Stimulated activated CD4-positive, alpha-beta T cell treated with anti-CD3 and anti-CD28 coated beads, Interleukin-15, amount 100 ng/mL, for 48 hours (primary cell): ENCODE results near the gene CCDC24.

Source experiments
- DNase-seq, 2 donors: peaks; one replicate each; pipeline ENCODE4 v3.0.0-alpha.2; 2020; ENCODE audit warnings: low read depth in 2 of 2

CCDC24 gene

GRCh38 chr1:44024031-44024902, 32.9 kb downstream of the CCDC24 start:
- no peak for DNase-seq

DNA sequence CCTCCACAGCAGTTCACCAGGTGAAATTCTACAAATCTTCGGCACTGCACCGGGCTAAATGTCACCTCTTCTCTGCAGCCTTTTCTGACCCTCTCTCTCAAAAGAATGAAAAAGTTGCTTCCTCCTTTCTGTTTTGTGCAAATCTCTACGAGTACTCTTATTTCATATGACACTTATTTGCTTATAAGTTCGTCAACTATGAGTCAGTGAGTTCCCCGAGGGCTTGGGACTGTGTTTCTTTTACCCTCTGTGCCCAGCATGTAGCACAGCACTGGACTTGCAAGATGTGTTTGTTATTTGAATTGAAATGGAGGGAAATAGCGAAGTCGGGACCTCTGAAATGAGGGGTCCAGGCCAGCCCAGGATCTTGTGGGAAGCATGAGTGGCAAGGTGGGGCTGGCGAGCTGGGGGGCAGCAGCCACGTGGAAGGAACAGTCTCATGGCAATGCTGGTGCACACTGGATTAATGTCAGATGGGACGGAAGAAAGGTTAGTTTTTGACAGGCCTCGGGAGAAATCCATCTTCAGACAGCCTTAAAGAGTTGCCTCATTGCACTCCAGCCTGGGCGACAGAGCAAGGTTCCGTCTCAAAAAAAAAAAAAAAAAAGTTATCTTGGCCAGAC, 33.6 kb downstream of the CCDC24 start:
- DNase-seq = no peak

DNA sequence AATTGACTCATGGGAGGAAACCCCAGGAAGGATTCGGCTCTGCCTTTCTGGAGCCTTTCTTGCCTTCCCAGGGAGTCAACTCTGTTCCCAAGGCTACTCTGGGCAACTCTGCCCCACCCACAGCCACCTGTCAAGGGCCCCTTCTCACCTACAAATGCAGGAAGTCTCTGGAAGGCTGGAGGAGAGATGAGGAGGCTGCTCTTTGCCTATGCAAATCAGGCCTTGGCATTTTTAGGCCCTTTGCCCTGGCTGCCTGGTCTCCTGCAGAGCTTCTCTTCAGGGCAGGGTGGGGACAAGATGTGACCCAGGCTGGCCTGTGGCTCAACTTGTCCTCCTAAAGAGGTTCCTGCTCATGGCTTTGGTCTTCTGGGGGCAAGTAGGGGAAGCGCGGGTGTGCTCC, 34.4 kb downstream of the CCDC24 start:
- DNase-seq = no peak

DNA sequence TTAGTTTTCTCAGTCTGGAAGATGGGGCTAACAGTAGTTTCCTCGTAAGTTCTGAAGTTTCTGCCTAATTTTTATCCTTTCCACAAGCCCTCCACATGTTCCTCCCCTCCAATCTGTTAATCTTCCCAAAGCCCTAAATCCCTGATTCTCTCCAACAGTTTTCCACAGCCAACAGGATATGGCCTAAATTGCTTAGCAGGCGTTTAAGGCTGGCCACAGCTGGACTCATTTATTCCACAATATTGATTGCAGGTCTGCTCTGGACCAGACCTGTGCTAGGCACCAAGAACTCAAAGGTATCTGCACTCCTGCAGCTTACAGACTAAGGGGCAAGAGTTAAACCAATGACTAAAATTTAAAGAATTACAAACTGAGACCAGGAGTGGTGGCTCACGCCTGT, 35.9 kb downstream of the CCDC24 start:
- no peak for DNase-seq

- DNase-seq = peak in 1 of 2 donors; percentile 14
Observed at GRCh38 chr1:44029260-44029910, 38.0 kb downstream of the CCDC24 start.

GRCh38 chr1:44029911-44030604, 38.7 kb downstream of the CCDC24 start:
- peak; percentile 79 to 82 for DNase-seq

- peak; percentile 5 to 21 for DNase-seq
Observed at GRCh38 chr1:44030605-44031251, 39.3 kb downstream of the CCDC24 start.

- DNase-seq = peak; percentile 19 to 22
Observed at GRCh38 chr1:44031252-44032169, 40.1 kb downstream of the CCDC24 start, which contains the start of gene SLC6A9. Gene SLC6A9 (minus strand): TSS chr1:44031462. CDS start chr1:44024277, 7,185 bp downstream.

DNA sequence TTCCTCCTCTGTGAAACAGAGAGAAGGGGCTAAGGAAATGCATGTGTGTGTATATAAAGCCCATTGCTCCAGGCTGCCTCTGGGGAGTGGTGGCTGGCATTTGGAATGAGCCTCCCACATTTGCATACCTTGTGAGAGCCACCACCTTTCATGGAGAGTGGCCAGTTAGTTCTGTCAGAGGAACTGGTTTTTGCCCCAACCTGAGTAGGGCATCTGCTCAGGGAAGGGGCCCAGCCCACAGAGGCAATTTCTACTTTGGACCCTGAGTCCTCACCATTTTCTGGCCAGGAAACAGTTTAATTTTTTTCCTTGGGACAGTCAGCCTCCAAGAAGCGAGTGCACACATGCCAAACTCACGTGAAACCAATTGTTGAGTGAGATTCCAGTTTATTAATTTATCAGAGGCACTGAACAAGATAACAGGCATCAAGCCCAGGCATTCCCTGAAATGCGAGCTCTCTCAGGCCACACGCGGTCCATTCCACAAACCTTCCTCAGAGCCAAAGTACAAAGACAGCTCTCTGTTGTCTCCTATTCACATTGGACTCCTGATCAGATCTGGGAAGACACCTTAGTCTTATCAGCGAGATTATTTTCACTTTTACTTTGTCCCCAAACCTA, 40.9 kb downstream of the CCDC24 start:
- no peak for DNase-seq

DNA sequence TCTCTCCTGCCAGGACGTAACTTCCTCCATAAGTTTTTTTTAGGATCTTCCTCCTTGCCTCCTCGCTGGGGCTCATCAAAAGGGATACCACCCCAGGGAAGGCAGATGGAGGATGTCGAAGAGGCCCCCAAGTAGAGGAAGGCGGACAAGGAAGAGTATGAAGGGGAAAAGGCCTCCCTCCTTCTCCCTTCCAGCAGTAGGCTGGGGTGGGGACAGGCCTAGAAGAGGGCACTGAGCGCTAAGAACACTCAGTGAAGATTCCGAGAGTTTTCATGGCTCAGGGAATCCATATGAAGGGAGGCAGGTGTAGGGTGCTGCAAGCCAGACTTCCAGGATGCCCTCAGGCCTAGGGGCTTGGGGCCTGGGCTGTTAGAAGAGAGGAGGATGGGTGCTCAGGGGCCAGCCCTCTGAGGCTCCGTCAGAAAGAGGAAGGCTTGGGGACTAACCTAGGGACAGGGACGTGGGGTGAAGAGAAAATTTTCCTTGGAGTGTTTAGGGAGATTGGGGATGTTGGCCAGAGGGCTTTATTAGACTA, 41.7 kb downstream of the CCDC24 start:
- DNase-seq = no peak

DNA sequence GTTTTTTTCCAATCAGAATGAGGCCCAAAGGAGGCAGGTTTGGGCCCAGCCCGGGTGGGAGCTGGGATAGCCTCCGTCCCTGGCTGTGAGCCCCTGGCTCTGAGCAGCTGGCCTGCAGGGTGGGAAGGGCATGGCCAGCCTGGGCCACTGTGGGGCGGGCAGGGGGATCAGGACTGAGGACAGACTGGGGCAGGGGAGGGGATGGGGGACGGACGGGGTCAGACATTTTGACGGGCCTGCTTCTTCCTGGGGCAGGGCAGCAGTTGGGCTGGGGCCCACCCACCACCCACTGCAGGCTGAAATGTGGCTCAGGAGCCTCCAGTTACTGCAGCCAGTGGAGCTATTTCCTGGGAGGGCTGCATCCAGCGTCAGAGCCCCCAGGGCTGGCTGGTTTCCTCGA, 42.4 kb downstream of the CCDC24 start:
- DNase-seq = no peak

GRCh38 chr1:44034423-44034822, 43.0 kb downstream of the CCDC24 start:
- no peak for DNase-seq

DNA sequence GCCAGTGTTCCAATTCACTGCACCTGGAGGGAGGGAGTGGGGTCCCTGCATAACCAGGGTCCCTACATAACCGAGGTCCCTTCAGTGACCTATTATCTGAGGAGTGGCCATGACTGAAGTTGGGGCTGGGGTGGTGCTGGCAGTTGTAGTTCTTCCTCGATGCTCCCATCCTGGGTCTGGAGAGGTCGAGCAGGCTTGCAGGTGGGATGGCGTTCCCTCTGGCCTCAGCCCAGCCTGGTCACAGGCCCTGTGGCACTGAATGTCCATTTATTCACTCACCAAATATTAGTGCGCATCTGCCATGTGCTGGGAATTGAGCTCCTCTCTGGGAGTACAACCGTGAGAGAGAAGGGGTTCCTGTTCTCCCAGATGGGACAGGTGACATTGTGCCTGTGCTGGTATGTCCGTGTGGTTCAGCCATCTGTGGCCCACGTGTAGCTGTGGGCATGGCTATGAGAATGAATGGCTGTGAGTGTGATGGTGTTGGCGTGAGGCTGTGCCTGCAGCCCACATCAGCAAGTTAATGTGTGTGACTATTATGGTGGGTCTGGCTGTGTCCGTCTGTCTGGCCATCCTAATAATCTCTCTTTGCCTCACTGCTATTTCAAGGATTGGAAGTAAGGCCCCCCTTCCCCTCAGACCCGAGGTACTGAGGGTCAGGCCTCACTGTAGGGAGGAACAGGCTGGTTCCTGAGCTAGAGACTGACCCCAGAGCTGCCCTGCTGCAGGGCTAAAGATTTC, 43.7 kb downstream of the CCDC24 start:
- DNase-seq = no peak

GRCh38 chr1:44035726-44036408, 44.5 kb downstream of the CCDC24 start:
- DNase-seq = no peak

GRCh38 chr1:44036409-44037139, 45.2 kb downstream of the CCDC24 start:
- peak; percentile 13 to 64 for DNase-seq

DNA sequence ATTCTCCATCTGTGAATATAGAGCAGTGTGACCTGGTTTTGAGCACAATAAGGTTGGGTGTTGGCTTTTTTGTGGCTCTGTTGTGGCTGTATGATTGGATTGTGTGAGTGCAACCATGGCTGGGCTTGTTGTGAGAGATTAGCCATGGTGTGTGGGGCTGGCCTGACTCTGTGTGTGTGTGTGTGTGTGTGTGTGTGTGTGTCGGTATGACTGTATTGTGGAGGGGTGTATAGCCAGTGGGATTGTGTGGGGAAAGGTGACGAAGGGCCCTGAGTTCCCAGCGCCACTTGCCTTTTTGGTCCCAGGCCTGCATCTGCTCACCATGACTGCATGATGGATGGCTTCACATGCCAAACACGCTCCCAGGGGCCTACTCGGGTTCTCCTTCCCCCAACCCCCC, 45.8 kb downstream of the CCDC24 start:
- DNase-seq = no peak

DNA sequence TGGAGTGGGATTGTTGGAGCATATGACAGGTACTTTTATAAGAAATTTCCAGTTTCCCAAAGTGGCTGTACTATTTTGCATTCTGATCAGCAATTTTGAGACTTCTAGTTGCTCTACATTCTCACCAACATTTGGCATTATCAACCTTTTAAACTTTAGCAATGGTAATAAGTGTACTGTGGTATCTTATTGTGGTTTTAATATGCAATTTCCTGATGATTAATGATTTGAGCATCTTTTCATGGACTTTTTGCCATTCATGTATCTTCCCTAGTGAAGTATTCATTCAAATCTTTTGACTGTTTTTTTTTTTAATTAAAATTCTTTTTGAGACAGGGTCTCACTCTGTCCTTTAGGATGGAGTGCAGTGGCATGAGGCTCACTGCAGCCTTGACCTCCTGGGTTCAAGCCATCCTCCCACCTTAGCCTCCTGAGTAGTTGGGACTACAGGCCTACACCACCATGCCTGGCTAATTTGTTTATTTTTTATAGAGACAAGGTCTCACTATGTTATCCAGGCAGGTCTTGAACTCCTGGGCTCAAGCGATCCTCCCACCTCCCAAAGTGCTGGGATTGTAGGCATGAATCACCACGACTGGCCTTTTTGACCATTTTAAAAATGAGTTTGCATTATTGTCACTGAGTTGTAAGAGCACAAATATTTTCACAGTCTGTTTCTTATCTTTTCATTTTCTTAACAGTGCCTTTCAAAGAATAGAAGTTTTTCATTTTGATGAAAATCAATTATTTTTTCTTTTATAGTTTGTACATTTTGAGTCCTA, 47.7 kb downstream of the CCDC24 start:
- DNase-seq = no peak
